Esophagus muscularis mucosa (tissue), 4 donors: ENCODE results near the gene PSMB7. TPM values are rescaled to one million over a fixed set of nuclear protein-coding genes. Genes with fewer than 3 reads are reported as not detected.

Experiments used
- DNase-seq: peaks from one replicate; pipeline ENCODE4 v3.0.0-alpha.2; 2017; ENCODE audit errors: extremely low spot score
- H3K27ac ChIP-seq, 4 donors: fragments of 200-600 bp; sonication (generic); replicated peaks in 1 of 4; 1 replicate in 3 of 4; 2 replicates in 1 of 4; pipeline ENCODE4 v1.5.1; 2016 to 2019; ENCODE audit warnings: mild to moderate bottlenecking in 1 of 4
- H3K27me3 ChIP-seq, 4 donors: fragments of 200-600 bp; sonication (generic); one replicate each; pipeline versions ENCODE4 v1.5.1 to v1.6.0; 2016 to 2019
- H3K36me3 ChIP-seq, 4 donors: fragments of 200-600 bp; sonication (generic); one replicate each; pipeline ENCODE4 v1.5.1; 2016 to 2019
- H3K4me1 ChIP-seq, 4 donors: fragments of 200-600 bp; sonication (generic); one replicate each; pipeline ENCODE4 v1.5.1; 2016 to 2019
- H3K4me3 ChIP-seq, 4 donors: fragments of 200-600 bp; sonication (generic); 1 replicate in 2 of 4; 2 replicates in 2 of 4; pipeline ENCODE4 v1.5.1; 2016 to 2019; ENCODE audit warnings: mild to moderate bottlenecking in 4 of 4, moderate library complexity in 1 of 4
- H3K9me3 ChIP-seq, 4 donors: fragments of 200-600 bp; sonication (generic); 1 replicate in 3 of 4; 2 replicates in 1 of 4; pipeline ENCODE4 v1.5.1; 2016 to 2019
- CTCF ChIP-seq, 3 experiments: fragments of 200-600 bp in 2 of 3; fragments of 450-650 bp in 1 of 3; sonication (generic) in 2 of 3; IDR thresholded peaks; one replicate each; pipeline ENCODE4 v1.5.1; 2017 to 2019; ENCODE audit warnings: antibody characterized with exemption in 3 of 3, mild to moderate bottlenecking in 2 of 3, moderate library complexity in 1 of 3
- EP300 ChIP-seq: sonication (generic); formaldehyde crosslinking; IDR thresholded peaks from one replicate; pipeline ENCODE4 v1.6.1; 2017; ENCODE audit warnings: antibody characterized with exemption
- POLR2A ChIP-seq: fragments of 450-650 bp; IDR thresholded peaks from one replicate; pipeline ENCODE4 v1.6.1; 2017; ENCODE audit warnings: antibody characterized with exemption, moderate library complexity, mild to moderate bottlenecking, low read depth
- POLR2AphosphoS5 ChIP-seq, 2 donors: sonication (generic); formaldehyde crosslinking; IDR thresholded peaks; one replicate each; pipeline ENCODE4 v1.6.1; 2017; ENCODE audit warnings: antibody characterized with exemption in 2 of 2
- WGBS: methylation state at CpG from one replicate; pipeline ENCODE4 v1.1.5; 2018; 5-methylcytosine and 5-hydroxymethylcytosine counted together
- intact Hi-C: fragments of 100-400 bp; cut with DNase I; formaldehyde crosslinking; loops from one replicate; pipeline ENCODE4 v1.15.1; 2023
- total RNA-seq, 4 donors: library from RNA; depleted of rRNA; stranded (reverse); fragments of >200 nt; gene quantifications; one replicate each; pipeline versions ENCODE4 v1.1.0 to v1.2.1, GENCODE V29; 2016

Gene PSMB7
- total RNA-seq, 4 donors from 2014 or later, result 105 to 124 (median 113) TPM

GRCh38 chr9:124343533-124344290 is 71.5 kb downstream of the PSMB7 start:
- WGBS, result 89% methylated on average over 21 of the region's 23 CpGs
- intact Hi-C loops, result no loop called here
- TF ChIP-seq EP300, result no peak
- TF ChIP-seq CTCF (IDR thresholded peaks at IDR 0.05), result no peak
- TF ChIP-seq POLR2A, result no peak
- no peak for TF ChIP-seq POLR2AphosphoS5 (IDR thresholded peaks at IDR 0.05)
- Histone ChIP-seq H3K36me3 (peaks cover 15 to 86% (median 64%) of the 10 kb centered on the region in 4 donors), H3K9me3 (no peaks in the 10 kb centered on the region), H3K27me3 (no peaks in the 10 kb centered on the region), H3K27ac (peak overlapping the region; percentile 27 to 60 (median 55)), H3K4me1 (peaks cover 9 to 20% (median 19%) of the 10 kb centered on the region in 4 donors), H3K4me3 (peak overlapping the region; percentile 27 to 44 (median 28))
- no peak for DNase-seq

GRCh38 chr9:124342776-124343485 is 72.3 kb downstream of the PSMB7 start:
- TF ChIP-seq EP300, result no peak
- no peak for TF ChIP-seq CTCF (IDR thresholded peaks at IDR 0.05)
- TF ChIP-seq POLR2A, result no peak
- TF ChIP-seq POLR2AphosphoS5 (IDR thresholded peaks at IDR 0.05), result peak in 1 of 2 donors; percentile 30
- Histone ChIP-seq H3K27ac (peak overlapping the region; percentile 27 to 60 (median 55)), H3K4me3 (peak overlapping the region; percentile 27 to 44 (median 28))

GRCh38 chr9:124342402-124342775 is 72.9 kb downstream of the PSMB7 start:
- WGBS, result 73% methylated on average over 4 of the region's 11 CpGs
- Histone ChIP-seq H3K4me3 (peak overlapping the region in 1 of 4 donors; percentile 27), H3K27me3 (no peaks in the 10 kb centered on the region), H3K27ac (peak overlapping the region; percentile 27 to 60 (median 55)), H3K36me3 (peaks cover 8 to 85% (median 56%) of the 10 kb centered on the region in 4 donors), H3K9me3 (peaks cover 0 to 5% (median 3%) of the 10 kb centered on the region in 4 donors), H3K4me1 (peaks cover 9 to 20% (median 19%) of the 10 kb centered on the region in 4 donors)
- no peak for TF ChIP-seq POLR2AphosphoS5 (IDR thresholded peaks at IDR 0.05)
- TF ChIP-seq POLR2A, result no peak
- TF ChIP-seq CTCF (IDR thresholded peaks at IDR 0.05), result no peak
- no peak for TF ChIP-seq EP300
- intact Hi-C loops, result no loop called here
- no peak for DNase-seq

More at GRCh38 chr9:124342776-124343485, 72.3 kb downstream of the PSMB7 start:
- peaks cover 9 to 20% (median 19%) of the 10 kb centered on the region in 4 donors for H3K4me1 ChIP-seq
- intact Hi-C loops, result no loop called here
- 24% methylated on average over 24 of the region's 26 CpGs for WGBS
- no peaks in the 10 kb centered on the region for H3K9me3 ChIP-seq
- DNase-seq, result peak; percentile 93
- no peaks in the 10 kb centered on the region for H3K27me3 ChIP-seq
- peaks cover 8 to 85% (median 58%) of the 10 kb centered on the region in 4 donors for H3K36me3 ChIP-seq

GRCh38 chr9:124341455-124342170 is 73.6 kb downstream of the PSMB7 start:
- Histone ChIP-seq H3K4me1 (peaks cover 9 to 20% (median 19%) of the 10 kb centered on the region in 4 donors), H3K36me3 (peaks cover 8 to 85% (median 52%) of the 10 kb centered on the region in 4 donors), H3K4me3 (no peak overlapping the region), H3K27me3 (no peaks in the 10 kb centered on the region), H3K27ac (peak overlapping the region in 1 of 4 donors; percentile 60), H3K9me3 (peaks cover 0 to 11% (median 6%) of the 10 kb centered on the region in 4 donors)
- intact Hi-C loops, result no loop called here
- 82% methylated on average over 18 of the region's 21 CpGs for WGBS
- no peak for DNase-seq
- TF ChIP-seq EP300 (no peak), POLR2AphosphoS5 (IDR thresholded peaks at IDR 0.05) (no peak), POLR2A (no peak), CTCF (IDR thresholded peaks at IDR 0.05) (no peak)
